ENCODE data around the gene KMT2A. TPM values are rescaled to one million over a fixed set of nuclear protein-coding genes. Genes with fewer than 3 reads are reported as not detected.

Gene KMT2A
- polyA plus RNA-seq, 3 donors, result 7.9 to 14.4 (median 8.1) TPM

DNA sequence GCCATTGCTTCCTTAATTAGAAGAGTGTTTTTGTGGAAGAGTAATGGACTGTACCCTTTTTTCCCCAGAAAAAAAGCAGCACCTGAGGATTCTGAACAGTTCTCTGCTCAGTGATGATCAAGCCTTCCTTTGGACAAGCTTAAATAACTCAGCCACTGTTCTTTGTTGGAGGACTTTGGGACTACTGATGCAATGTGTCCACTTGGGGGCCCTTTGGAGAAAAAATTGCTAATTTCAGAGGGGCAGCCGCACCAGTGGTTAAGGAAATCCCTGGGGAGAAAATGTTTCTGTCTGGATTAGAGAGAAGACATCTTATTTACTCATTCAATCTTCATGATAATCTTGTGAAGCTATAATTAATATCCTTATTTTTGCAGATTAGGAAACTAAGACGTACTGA lies 5.3 kb upstream of the KMT2A start:
- WGBS, 3 donors, result 68 to 75% (median 71%) methylated on average over 2 of the region's 2 CpGs
- no peak overlapping the region for H3K27ac ChIP-seq (ENCODE audit: low read depth, low read length)

DNA sequence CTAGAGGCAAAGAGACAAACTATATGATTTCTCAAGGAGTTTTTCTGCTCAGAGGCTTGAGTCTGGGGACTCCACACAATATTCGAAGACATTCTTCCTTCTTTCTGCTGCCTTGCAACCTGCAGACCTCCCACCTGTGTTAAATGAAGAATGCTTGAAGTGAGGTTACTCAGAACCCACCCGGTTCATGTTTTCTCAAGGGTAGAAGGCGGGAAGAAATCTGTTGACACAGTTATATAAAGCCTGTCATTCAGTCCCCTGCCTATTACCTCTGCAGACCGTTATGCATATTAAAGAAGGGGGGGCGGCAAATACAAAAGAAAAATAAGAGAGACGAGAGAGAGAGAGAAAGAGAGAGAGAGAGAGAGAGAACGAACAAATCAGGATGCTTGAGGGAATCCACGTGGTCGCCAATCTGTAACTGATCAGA lies 2.2 kb upstream of the KMT2A start:
- no peak overlapping the region for H3K27ac ChIP-seq (ENCODE audit: low read depth, low read length)
- WGBS, 3 donors, result 2 to 4% (median 2%) methylated on average over 9 of the region's 9 CpGs

DNA sequence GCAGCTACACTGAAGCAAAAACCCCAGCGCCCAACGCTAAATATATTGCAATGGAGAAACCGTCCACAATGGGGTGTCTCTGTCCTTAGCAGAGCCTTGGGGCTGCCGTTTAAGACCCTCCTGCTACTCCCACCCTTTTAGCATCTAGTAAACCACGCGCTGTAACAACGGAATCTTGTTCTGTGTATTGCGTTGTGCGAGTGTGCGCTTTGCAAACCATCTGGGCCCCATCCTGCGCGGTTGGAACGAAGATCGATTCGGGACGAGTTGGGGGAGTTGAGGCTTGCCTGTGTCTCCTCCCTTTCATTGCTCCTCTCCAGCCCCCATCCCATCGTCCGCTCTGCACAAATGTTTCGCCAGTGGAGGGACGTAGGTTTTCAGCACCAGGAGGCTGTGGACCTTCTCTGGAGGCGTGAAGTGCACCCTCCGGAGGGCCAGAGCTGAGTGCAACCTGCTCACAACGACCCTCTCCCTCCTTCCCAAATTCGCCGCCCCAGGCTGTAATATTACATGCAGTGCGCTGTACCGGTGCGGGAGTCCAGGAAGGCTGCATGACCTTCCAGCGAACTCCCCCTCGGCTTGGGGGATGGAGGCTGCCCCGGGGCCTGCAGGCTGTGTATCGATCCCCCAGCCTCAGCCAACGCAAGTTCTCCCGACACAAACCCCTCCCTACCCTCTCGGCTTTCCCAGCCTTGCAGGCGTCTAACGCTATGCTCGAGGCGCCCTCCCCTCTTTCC lies 1.6 kb upstream of the KMT2A start:
- H3K27ac ChIP-seq (ENCODE audit: low read depth, low read length), result no peak overlapping the region
- WGBS, 3 donors, result 0 to 1% (median 0%) methylated on average over 39 of the region's 39 CpGs

DNA sequence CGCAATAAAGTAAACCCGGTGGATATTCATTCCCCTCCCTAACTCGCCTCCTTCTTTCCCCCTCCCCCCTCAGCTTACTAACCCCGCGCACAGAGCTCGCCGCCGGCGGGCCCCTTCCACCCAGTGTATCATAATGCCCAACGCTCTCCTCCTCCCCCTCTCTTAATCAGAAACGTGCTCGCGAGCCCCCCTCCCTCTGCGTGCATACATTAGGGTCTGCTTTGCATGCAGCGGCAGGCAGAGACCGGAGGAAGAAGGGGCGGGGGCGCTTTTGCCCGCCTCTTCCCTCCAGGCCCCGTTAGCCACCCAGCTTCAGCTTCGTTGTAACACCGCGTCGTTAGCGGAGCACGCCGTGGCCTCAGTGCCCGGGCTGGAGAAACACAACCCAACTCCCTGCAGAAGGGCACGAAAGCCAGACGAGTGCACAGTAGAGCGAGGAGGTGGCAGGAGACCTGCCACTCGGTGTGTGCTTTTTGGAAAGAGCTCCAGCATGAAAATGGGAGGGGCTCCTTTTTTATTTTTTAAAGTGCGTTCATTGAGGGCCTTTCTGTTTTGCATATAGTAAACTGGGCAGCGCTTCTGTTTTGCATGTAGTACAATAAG lies 901 bp upstream of the KMT2A start:
- H3K27ac ChIP-seq (ENCODE audit: low read depth, low read length), result no peak overlapping the region
- WGBS, 3 donors, result 0 to 1% (median 1%) methylated on average over 33 to 34 of the region's 34 CpGs

DNA sequence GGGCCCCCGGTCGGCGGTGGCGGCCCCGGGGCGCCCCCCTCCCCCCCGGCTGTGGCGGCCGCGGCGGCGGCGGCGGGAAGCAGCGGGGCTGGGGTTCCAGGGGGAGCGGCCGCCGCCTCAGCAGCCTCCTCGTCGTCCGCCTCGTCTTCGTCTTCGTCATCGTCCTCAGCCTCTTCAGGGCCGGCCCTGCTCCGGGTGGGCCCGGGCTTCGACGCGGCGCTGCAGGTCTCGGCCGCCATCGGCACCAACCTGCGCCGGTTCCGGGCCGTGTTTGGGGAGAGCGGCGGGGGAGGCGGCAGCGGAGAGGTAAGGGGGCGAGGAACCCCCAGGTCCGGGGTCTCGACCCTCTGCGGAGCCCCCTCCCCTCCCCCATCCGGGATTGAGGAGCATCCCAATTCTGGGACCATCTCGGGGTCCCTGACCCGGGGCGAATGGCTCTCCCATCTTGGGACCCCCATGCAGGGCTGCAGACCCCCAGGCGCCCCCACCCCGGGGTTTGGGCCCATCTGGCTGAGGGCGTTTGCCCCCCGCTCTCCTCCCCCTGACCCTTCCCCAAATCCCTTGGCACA lies 431 bp downstream of the KMT2A start:
- 0 to 1% (median 0%) methylated on average over 27 to 50 of the region's 55 CpGs for WGBS, 3 donors
- no peak overlapping the region for H3K27ac ChIP-seq (ENCODE audit: low read depth, low read length)

DNA sequence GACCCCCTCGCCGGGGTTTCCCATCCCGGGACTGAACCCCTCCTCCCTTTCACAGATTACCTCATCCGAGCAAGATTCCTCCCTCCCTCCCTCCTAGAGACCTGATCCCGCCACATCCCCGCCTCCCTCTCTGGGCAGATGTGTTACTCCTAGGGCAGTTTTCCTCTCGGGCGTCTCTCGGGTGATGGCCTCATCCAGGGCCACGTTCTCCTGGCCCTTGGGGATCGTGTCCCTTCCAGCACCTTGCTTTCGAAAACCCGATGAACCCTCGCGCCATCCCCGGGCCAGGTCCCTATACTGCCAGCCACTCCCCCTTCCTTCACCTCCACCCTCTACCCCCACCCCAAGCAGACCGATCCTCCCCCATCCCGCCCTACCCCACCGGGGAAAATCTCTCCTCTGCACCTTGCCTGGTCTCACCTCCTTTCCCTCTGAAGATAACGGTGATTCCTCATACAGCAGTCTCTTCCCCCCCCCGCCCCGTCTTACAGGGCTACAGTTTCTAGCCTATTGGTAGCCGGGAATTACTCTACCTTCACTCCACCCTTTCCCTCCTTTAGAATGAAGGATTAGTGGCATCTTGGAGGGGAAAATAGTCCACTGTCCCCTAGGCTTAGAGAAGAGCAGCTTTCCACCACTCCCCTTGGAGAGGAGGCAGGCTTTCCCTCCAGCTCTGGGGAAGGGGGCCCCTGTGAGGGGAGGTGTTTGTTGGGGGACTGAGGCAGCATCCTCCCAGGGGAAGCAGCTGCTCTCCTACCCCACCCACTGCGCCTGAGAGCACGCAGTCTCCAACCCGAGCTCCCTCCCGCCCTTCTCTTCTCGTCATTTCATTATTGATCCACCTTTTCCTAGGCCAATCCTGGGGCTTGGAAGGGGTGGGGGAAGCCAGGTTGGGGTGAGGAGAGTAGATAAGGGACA lies 1.2 kb downstream of the KMT2A start:
- 0 to 2% (median 1%) methylated on average over 26 to 28 of the region's 28 CpGs for WGBS, 3 donors
- no peak overlapping the region for H3K27ac ChIP-seq (ENCODE audit: low read depth, low read length)

DNA sequence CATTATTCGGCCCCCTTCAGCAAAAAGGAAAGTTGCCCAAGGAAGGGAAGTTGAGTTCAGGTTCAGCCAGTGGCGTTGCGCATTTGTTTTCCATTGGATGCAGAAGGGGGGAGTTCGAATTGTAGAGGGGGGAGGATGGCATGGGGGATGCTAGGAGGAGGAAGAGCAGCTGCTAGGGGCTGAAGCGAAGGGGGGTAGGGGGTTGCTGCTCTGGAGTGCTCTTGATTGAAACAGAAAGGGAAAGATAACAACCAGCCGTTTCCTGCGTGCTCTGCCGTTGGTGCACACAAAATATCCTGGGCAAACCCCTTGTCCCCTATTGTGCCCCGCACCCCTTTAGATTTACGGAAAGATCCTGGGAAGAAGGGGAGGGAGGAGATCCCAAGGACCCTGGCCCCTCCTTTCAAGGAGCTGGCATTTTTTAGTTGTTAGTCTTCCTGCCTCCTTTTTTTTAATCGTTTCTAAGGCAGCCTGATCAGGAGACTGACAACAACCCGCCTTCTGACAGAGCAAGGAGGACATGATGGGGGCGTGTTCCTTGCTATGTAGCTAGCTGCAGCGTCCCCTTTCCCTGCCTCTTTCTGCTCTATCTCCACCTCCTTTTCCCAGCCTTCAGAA lies 2.1 kb downstream of the KMT2A start:
- no peak overlapping the region for H3K27ac ChIP-seq (ENCODE audit: low read depth, low read length)
- 1 to 2% (median 1%) methylated on average over 14 of the region's 14 CpGs for WGBS, 3 donors

DNA sequence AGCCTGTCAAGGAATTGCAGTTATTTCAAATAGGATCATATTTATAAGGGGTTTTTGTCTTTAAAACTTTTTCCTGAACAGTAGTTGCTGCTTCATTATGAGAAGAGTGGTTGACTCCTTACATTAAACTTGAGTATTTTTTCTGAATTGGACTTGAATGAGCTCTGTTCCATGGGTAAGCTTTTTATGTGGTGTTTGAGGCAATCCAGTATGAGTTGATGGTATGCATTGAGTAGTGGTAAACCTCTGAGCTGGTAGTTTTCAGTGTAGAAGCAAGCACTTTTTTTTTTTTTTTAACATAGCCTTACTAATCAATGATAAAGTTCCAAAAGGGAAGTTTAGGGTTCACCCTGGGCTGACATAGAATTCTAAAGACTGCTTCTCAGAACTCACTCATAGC lies 3.4 kb downstream of the KMT2A start:
- no peak overlapping the region for H3K27ac ChIP-seq (ENCODE audit: low read depth, low read length)

DNA sequence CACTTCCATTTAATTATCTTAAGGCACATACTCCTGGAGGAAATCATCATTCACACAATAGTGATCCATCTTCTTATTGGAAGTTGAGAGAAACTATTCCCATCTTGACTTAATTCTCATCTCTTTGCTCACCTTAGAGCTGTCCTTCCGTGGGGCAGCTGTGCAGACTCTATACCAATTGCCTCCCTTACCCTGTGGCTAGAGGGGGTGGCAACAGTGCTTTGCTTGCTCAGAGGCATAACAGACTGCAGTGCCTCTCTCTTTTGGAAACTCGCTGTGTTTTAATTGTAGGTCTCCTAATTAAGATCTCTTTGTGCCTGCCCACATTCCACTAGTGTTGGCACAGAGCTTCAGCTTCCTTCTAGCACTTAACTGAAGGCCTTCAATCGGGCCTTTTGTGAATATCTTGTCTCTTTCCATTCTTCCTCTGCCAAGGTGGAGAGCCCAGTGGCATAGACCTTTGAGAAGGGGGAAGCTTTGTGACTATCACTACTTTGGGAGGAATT lies 5.5 kb downstream of the KMT2A start:
- H3K27ac ChIP-seq (ENCODE audit: low read depth, low read length), result no peak overlapping the region
- WGBS, 3 donors, result 42 to 58% (median 49%) methylated on average over 3 of the region's 3 CpGs

DNA sequence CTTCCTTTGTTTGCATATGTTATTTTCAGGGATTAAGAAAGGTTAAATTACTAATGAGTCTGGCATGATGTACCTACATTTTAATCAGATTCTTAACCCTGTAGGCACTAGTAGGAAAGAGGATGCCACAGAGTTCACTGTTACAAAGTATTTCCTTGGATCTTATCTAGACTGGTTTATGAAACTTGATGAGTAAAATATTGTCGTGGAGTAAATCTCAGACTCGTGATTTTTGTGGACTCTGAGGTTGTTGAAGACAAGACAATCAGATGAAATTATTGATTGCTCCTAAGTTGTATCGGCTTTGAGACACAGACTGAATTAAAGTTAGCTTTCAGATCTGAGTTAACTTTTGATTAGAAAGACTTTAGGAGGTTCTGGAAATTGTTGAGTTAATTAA lies 6.0 kb downstream of the KMT2A start:
- 44 to 73% (median 68%) methylated on average over 3 of the region's 3 CpGs for WGBS, 3 donors
- H3K27ac ChIP-seq (ENCODE audit: low read depth, low read length), result no peak overlapping the region

DNA sequence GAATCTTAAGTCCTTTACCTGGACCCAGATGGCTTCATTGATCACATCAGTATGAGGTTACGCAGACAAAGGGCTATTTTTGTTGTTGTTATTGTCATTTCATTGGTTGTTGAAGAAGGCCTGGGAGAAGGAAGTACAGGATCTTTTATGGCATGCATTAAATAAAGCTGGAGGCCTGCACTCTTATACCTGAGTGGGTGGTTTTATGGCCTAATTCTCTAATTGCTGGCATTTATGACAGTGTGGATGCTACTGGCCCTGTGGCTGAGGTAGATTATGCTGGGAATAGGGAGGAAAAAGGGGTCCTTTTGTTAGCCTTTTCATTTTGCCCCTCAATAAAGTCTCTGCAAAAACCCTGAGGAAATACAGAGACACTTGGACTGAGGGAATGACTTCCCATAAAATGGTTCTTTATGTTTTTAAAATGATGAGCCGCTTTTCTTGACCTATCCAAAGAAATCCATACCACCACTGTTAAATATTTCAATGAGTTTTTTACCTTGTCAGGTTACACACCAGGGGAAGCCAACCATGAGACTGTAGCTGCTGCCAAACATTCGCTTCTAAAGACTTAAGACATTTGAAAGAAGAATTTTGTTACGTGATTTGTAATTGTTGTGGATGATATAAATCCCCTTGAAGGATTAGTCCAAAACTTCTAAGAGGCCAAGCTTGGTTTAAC lies 6.8 kb downstream of the KMT2A start:
- no peak overlapping the region for H3K27ac ChIP-seq (ENCODE audit: low read depth, low read length)
- 84 to 92% (median 90%) methylated on average over 4 of the region's 4 CpGs for WGBS, 3 donors

DNA sequence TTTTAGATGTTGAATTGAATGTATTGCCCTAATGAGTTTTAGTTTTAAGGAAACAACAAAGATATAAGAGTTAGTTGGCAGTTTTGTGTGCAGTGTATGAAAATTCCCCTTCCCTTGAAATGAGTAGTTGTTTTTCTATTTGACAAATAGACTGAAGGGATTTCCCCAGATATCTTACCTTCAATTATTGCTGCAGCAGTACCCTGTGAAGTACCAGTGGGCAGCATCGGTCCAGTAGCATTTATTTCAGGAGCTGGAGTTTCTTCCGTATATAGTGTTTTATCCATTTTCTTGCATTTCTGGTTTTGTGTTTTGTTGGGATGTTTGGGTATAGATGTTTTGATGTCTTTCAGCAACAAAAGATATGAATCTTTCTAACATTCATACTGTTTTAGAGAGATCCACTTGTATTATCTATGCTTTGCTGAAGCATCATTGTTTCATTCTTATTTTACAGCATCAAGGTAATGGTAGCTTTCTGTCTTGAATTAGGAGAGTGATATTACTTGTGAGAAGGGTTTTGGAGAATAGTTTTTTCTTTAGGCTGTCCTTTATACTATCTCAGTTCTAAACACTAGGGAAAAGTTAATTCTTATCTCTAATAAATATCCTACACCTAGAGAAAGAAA lies 7.4 kb downstream of the KMT2A start:
- H3K27ac ChIP-seq (ENCODE audit: low read depth, low read length), result no peak overlapping the region
- 80 to 88% (median 86%) methylated on average over 2 of the region's 2 CpGs for WGBS, 3 donors

DNA sequence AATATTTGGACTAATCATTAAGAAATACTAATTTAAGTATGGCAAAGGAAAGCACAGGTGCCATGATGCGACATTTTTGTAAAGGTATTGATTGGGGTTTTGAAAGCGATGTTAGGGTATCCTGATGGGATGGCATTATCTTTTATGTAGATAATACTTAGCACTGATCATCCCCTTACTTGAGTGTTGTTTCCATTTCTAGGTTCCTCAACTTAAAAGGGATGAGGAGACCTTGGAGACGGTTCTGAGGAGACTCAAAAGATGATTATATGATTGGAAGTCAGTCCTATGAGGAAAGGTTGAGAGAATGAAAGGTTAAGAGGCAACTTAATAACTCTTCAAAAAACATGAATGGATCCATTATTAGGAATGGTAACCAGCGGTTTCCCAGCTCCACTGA lies 11.1 kb downstream of the KMT2A start:
- WGBS, 3 donors, result 92 to 96% (median 94%) methylated on average over 4 of the region's 4 CpGs

DNA sequence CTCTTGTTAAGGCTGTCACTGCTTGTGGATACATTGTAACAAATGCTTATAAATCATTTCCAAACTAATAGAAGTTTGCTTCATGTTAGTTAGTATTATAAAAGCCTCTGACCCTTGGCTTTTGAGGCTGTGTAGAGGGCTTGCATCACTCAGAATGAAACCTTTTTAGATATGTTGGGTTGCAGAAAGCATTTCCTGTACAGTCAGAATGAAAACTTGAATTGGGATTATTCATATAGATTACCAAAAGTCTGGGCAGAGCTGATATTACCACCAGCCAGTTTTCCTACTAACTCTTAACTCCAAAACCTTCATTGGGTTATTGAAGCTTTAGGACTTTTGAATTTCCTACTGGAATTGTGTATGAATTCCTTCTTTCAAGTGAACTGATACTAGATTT lies 12.0 kb downstream of the KMT2A start:
- H3K27ac ChIP-seq (ENCODE audit: low read depth, low read length), result no peak overlapping the region

More for the DNA sequence above, 11.1 kb downstream of the KMT2A start:
- no peak overlapping the region for H3K27ac ChIP-seq (ENCODE audit: low read depth, low read length)

DNA sequence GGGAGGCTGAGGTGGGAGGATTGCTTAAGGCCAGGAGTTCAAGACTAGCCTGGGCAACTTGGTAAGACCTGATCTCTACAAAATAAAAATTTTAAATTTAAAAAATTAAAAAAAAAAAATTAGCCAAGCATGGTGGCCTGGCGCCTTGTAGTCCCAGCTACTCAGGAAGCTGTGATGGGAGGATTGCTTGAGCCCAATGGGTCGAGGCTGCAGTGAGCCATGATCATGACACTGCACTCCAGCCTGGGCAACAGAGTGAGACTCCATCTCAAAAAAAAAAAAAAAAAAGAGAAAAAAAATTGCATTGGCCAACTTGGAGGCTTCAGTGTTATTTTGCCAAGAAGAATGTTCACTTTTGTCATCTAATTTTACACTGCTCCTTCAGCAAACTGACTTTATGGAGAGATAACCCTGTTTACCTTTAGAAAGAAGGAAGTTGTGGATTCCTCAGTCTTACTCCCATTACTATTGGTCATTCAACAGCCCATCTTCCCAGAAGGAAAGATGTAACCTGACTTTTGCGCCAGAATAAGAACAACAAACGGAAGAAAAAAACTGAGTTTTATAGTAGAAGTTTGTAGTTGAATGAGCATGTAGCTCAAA lies 13.1 kb downstream of the KMT2A start:
- no peak overlapping the region for H3K27ac ChIP-seq (ENCODE audit: low read depth, low read length)
- WGBS, 3 donors, result 80 to 94% (median 82%) methylated on average over 4 of the region's 4 CpGs

DNA sequence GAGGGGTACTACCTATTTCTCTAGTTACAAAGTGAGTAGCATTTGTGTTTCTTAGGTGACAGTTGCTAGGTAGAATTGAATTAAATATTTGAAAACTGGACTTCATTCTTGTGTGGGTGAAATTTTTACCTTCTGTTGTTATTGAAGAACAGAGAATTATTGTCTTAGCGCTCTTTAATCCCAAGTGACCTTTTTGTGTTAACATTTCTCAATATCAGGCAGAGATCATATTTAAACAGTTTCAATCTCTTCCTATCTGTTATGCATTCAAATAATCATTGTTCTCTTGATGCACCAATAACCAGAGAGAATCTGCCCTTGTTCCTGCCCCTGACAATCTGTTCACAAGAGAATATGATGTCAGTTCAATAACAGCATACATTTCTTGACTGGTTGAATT lies 14.2 kb downstream of the KMT2A start:
- no peak overlapping the region for H3K27ac ChIP-seq (ENCODE audit: low read depth, low read length)
- WGBS, 3 donors, result 68 to 90% (median 82%) methylated on average over 1 of the region's 1 CpG

DNA sequence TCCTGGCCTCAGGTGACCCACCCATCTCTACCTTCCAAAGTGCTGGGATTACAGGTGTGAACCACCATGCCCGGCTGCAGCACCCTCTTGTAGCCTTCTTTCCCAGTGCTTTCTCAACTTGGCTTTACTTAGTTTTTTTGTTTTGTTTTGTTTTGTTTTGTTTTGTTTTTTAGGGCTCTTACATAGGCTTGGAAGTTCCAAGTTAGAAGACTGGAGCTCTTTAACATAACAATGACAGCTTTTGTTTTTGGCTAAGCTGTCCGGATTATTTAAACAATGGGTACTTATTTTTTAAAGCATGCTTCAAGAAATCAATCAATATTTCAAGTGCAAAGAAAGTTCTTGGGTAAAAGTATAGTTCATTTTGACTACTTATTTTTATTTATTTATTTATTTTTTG lies 25.9 kb downstream of the KMT2A start:
- no peak overlapping the region for H3K27ac ChIP-seq (ENCODE audit: low read depth, low read length)
- WGBS, 3 donors, result 77 to 92% (median 90%) methylated on average over 2 of the region's 2 CpGs

Measured in adipose tissue (tissue), 3 donors.